Natural killer cell (primary cell): ENCODE data around the gene NCAPG2. TPM values are rescaled to one million over a fixed set of nuclear protein-coding genes. Genes with fewer than 3 reads are reported as not detected.

Experiments used
- ATAC-seq, 3 donors: fragments of 150-1000 bp in 2 of 3; fragments of 200-7000 bp in 1 of 3; cut with Tn5 transposase; 1 replicate in 1 of 3; 2 replicates in 2 of 3; pipeline ENCODE4 v1.10.0; 2021; ENCODE audit warnings: mild to moderate bottlenecking in 2 of 3, moderate library complexity in 2 of 3
- DNase-seq, 2 donors: peaks; one replicate each; pipeline versions ENCODE4 v3.0.0 to v3.0.0-alpha.2; 2013 to 2021; ENCODE audit warnings: mixed read lengths in 1 of 2
- H3K27ac ChIP-seq: one replicate; pipeline ENCODE4 v1.5.1; 2013; ENCODE audit warnings: mild to moderate bottlenecking, low read length
- H3K27me3 ChIP-seq: one replicate; pipeline ENCODE4 v1.6.1; 2013; ENCODE audit warnings: low read length; ENCODE audit not compliant: control insufficient read depth, insufficient read depth
- H3K36me3 ChIP-seq: one replicate; pipeline ENCODE4 v1.6.1; 2013; ENCODE audit warnings: low read length; ENCODE audit not compliant: control insufficient read depth, insufficient read depth
- H3K4me1 ChIP-seq: one replicate; pipeline ENCODE4 v1.6.1; 2013; ENCODE audit warnings: low read length; ENCODE audit not compliant: control insufficient read depth, insufficient read depth
- H3K4me3 ChIP-seq: one replicate; pipeline ENCODE4 v1.5.1; 2013; ENCODE audit warnings: low read length
- H3K9me3 ChIP-seq: one replicate; pipeline ENCODE4 v1.6.1; 2013; ENCODE audit warnings: low read length; ENCODE audit not compliant: control insufficient read depth, insufficient read depth
- H3K27ac Mint-ChIP-seq, 2 donors: one replicate each; pipeline ENCODE4 v1.8.0; 2022; ENCODE audit warnings: mild to moderate bottlenecking in 2 of 2, mixed read lengths in 2 of 2, moderate library complexity in 1 of 2
- H3K27me3 Mint-ChIP-seq, 2 donors: one replicate each; pipeline ENCODE4 v1.8.0; 2022; ENCODE audit warnings: low read depth in 2 of 2, mixed read lengths in 2 of 2
- H3K36me3 Mint-ChIP-seq: one replicate; pipeline ENCODE4 v1.8.0; 2022; ENCODE audit warnings: mixed read lengths
- H3K4me1 Mint-ChIP-seq, 2 donors: one replicate each; pipeline ENCODE4 v1.8.0; 2022; ENCODE audit warnings: mixed read lengths in 2 of 2
- H3K4me3 Mint-ChIP-seq: one replicate; pipeline ENCODE4 v1.8.0; 2022; ENCODE audit warnings: mild to moderate bottlenecking, moderate library complexity, mixed read lengths
- H3K9me3 Mint-ChIP-seq, 2 donors: one replicate each; pipeline ENCODE4 v1.8.0; 2022; ENCODE audit warnings: mixed read lengths in 2 of 2
- CTCF ChIP-seq: fragments of 200-600 bp; IDR thresholded peaks from one replicate; pipeline ENCODE4 v1.8.0; 2022; ENCODE audit warnings: antibody characterized with exemption
- WGBS: methylation state at CpG from one replicate; pipeline ENCODE4 v1.1.7; 2013; ENCODE audit warnings: missing lambda C conversion rate; ENCODE audit not compliant: insufficient coverage; 5-methylcytosine and 5-hydroxymethylcytosine counted together
- intact Hi-C: fragments of 100-400 bp; cut with micrococcal nuclease; formaldehyde crosslinking; loops from one replicate; pipeline ENCODE4 v1.14.2; 2022
- total RNA-seq, 4 donors: library from RNA; stranded (reverse); fragments of 120-200 nt in 1 of 4; gene quantifications; one replicate each; pipeline versions ENCODE4 v1.2.3 to v1.2.4, GENCODE V29; 2013 to 2022

The NCAPG2 gene
- total RNA-seq, 3 donors from 2014 or later (not counting 1 experiment from before 2014, with no cell fraction given) = 8.8 to 14.8 (median 14.1) TPM

- DNase-seq (no peak), ATAC-seq (no peak)
- Histone ChIP-seq H3K9me3 (no peaks in the 10 kb centered on the region), H3K27ac (no peak overlapping the region), H3K36me3 (peaks cover 6% of the 10 kb centered on the region), H3K4me1 (peaks cover 3% of the 10 kb centered on the region), H3K4me3 (no peak overlapping the region), H3K27me3 (no peaks in the 10 kb centered on the region)
- intact Hi-C loops = no loop called here
- no CpG with 5 or more reads among the region's 2 CpGs for WGBS
- Mint-ChIP-seq H3K4me1 (peaks cover 0 to 7% of the 10 kb centered on the region in 2 donors), H3K9me3 (no peaks in the 10 kb centered on the region), H3K4me3 (no peak overlapping the region), H3K27me3 (no peaks in the 10 kb centered on the region), H3K27ac (no peak overlapping the region), H3K36me3 (no peaks in the 10 kb centered on the region)
- TF ChIP-seq CTCF = no peak
Measured at GRCh38 chr7:158683541-158683940, 21.1 kb downstream of the NCAPG2 start.

- peaks cover 4% of the 10 kb centered on the region for H3K36me3 ChIP-seq
- H3K27ac ChIP-seq = no peak overlapping the region
- no peak overlapping the region for H3K4me3 ChIP-seq
- H3K4me3 Mint-ChIP-seq = no peak overlapping the region
- H3K9me3 ChIP-seq = no peaks in the 10 kb centered on the region
- no peaks in the 10 kb centered on the region for H3K27me3 ChIP-seq
- no peak for TF ChIP-seq CTCF
- no peaks in the 10 kb centered on the region for H3K27me3 Mint-ChIP-seq
- H3K4me1 Mint-ChIP-seq = peaks cover 0 to 7% of the 10 kb centered on the region in 2 donors
- no peak for DNase-seq
- ATAC-seq = no peak
- H3K27ac Mint-ChIP-seq = no peak overlapping the region
- no peaks in the 10 kb centered on the region for H3K9me3 Mint-ChIP-seq
- intact Hi-C loops = no loop called here
- H3K36me3 Mint-ChIP-seq = no peaks in the 10 kb centered on the region
- peaks cover 3% of the 10 kb centered on the region for H3K4me1 ChIP-seq
Measured at GRCh38 chr7:158682456-158682855, 22.1 kb downstream of the NCAPG2 start.

GRCh38 chr7:158680754-158681153 lies 23.9 kb downstream of the NCAPG2 start:
- no peaks in the 10 kb centered on the region for H3K27me3 Mint-ChIP-seq
- no peak for TF ChIP-seq CTCF
- WGBS = no CpG with 5 or more reads among the region's 3 CpGs
- H3K27ac Mint-ChIP-seq = no peak overlapping the region
- Histone ChIP-seq H3K27me3 (no peaks in the 10 kb centered on the region), H3K9me3 (no peaks in the 10 kb centered on the region), H3K4me3 (no peak overlapping the region), H3K27ac (no peak overlapping the region), H3K4me1 (peaks cover 3% of the 10 kb centered on the region), H3K36me3 (peaks cover 4% of the 10 kb centered on the region)
- intact Hi-C loops = no loop called here
- ATAC-seq = no peak
- no peak for DNase-seq
- no peaks in the 10 kb centered on the region for H3K9me3 Mint-ChIP-seq
- peaks cover 0 to 7% of the 10 kb centered on the region in 2 donors for H3K4me1 Mint-ChIP-seq
- no peak overlapping the region for H3K4me3 Mint-ChIP-seq
- no peaks in the 10 kb centered on the region for H3K36me3 Mint-ChIP-seq

- 68% methylated on average over 3 of the region's 3 CpGs for WGBS
Measured at GRCh38 chr7:158676906-158677305, 27.7 kb downstream of the NCAPG2 start.

More at GRCh38 chr7:158676906-158677305, 27.7 kb downstream of the NCAPG2 start:
- no peak for TF ChIP-seq CTCF
- no peak for ATAC-seq
- Mint-ChIP-seq H3K27me3 (no peaks in the 10 kb centered on the region), H3K9me3 (no peaks in the 10 kb centered on the region), H3K4me1 (peaks cover 0 to 7% of the 10 kb centered on the region in 2 donors), H3K36me3 (no peaks in the 10 kb centered on the region), H3K27ac (no peak overlapping the region), H3K4me3 (no peak overlapping the region)
- no peak overlapping the region for H3K4me3 ChIP-seq
- peaks cover 11% of the 10 kb centered on the region for H3K36me3 ChIP-seq
- H3K27ac ChIP-seq = no peak overlapping the region
- peaks cover 3% of the 10 kb centered on the region for H3K4me1 ChIP-seq
- H3K27me3 ChIP-seq = no peaks in the 10 kb centered on the region
- DNase-seq = no peak
- H3K9me3 ChIP-seq = no peaks in the 10 kb centered on the region
- intact Hi-C loops = no loop called here
